ENCODE data around the gene KCNIP3.

The KCNIP3 gene

GRCh38 chr2:95311815-95312542 lies 14.8 kb downstream of the KCNIP3 start:
- Histone ChIP-seq H2BK120ac (ENCODE audit: low read depth, low read length) (no peak overlapping the region), H3K14ac (ENCODE audit: low read length) (no peak overlapping the region), H2AFZ (ENCODE audit: low read length) (no peak overlapping the region), H3K23ac (ENCODE audit: low read depth, low read length, poor library complexity) (no peak overlapping the region), H3K4ac (ENCODE audit: low read length) (no peak overlapping the region), H3K79me1 (ENCODE audit: low read depth, low read length) (no peaks in the 10 kb centered on the region), H3K9me3 (replicated peaks in 1 of 2; ENCODE audit: control insufficient read depth in 2 of 2, insufficient read depth in 1 of 2, low read depth in 1 of 2, low read length in 2 of 2) (no peaks in the 10 kb centered on the region), H3K4me3 (ENCODE audit: low read length in 2 of 2) (no peak overlapping the region), H2BK5ac (ENCODE audit: low read length) (peak overlapping the region; percentile 87), H3K4me2 (ENCODE audit: insufficient read depth, low read length, poor library complexity, severe bottlenecking) (no peak overlapping the region), H3K4me1 (ENCODE audit: control insufficient read depth in 2 of 2, insufficient read depth in 1 of 2, low read depth in 1 of 2, low read length in 2 of 2) (peaks cover 2 to 12% of the 10 kb centered on the region in 2 donors), H3K36me3 (replicated peaks in 1 of 2; ENCODE audit: control insufficient read depth in 2 of 2, insufficient read depth in 2 of 2, low read length in 2 of 2) (no peaks in the 10 kb centered on the region), H3K27me3 (ENCODE audit: control insufficient read depth in 3 of 3, insufficient read depth in 3 of 3, low read depth in 1 of 3, low read length in 3 of 3) (peaks cover 0 to 9% (median 0%) of the 10 kb centered on the region in 3 experiments), H3K9ac (ENCODE audit: low read depth, low read length, poor library complexity) (no peak overlapping the region), H3K18ac (ENCODE audit: low read length) (peak overlapping the region; percentile 62), H4K8ac (ENCODE audit: low read depth, low read length) (no peak overlapping the region), H2AK5ac (ENCODE audit: low read depth, low read length) (peak overlapping the region; percentile 66), H3K27ac (replicated peaks; ENCODE audit: low read length) (no peak overlapping the region), H2BK15ac (ENCODE audit: low read length) (no peak overlapping the region), H4K91ac (ENCODE audit: low read depth, low read length, poor library complexity) (peak overlapping the region; percentile 67), H2BK12ac (ENCODE audit: low read length) (no peak overlapping the region)
- no peak for DNase-seq (ENCODE audit: low spot score)
- WGBS, 2 donors (ENCODE audit: extremely low coverage in 2 of 2, insufficient read length in 2 of 2, insufficient replicate concordance in 1 of 2): no CpG with 5 or more reads among the region's 26 CpGs

DNA sequence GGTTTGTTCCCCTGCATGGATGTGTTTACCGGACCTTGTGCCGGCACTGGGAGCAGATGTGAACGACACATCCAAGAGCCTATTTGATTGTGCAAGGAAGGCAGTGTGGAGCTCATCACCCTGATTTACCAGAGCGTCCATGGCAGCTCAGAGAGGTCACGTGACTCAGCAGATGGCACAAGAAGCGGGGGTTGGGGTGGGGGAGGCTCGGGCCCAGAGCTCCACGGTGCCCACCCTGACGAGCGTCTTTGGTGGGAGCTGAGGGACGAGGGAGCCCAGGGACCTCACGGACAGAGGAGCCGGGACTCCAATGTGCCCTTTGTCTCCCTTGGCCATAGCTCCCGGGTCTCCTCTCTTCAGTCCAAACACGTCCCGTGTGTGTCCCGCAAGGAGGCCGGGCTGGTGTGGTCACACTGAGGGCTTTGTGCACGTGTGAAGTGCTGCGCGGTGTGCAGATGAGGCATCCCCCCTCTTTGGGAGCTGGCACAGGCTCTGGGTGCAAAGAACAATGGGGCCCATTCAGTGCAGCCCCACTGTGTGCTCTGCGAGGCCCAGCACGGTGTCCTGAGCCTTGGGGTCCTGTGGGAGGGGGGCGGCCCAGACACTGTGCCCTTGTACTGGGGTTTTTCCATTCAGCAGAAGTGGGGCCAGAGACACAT lies 15.5 kb downstream of the KCNIP3 start:
- no peak overlapping the region for H3K27ac ChIP-seq (replicated peaks; ENCODE audit: low read length)
- DNase-seq (ENCODE audit: low spot score): no peak
- peak overlapping the region; percentile 37 for H2BK15ac ChIP-seq (ENCODE audit: low read length)
- H3K9ac ChIP-seq (ENCODE audit: low read depth, low read length, poor library complexity): no peak overlapping the region
- no peaks in the 10 kb centered on the region for H3K36me3 ChIP-seq (replicated peaks in 1 of 2; ENCODE audit: control insufficient read depth in 2 of 2, insufficient read depth in 2 of 2, low read length in 2 of 2)
- H3K4me1 ChIP-seq (ENCODE audit: control insufficient read depth in 2 of 2, insufficient read depth in 1 of 2, low read depth in 1 of 2, low read length in 2 of 2): peaks cover 2 to 14% of the 10 kb centered on the region in 2 donors
- H3K14ac ChIP-seq (ENCODE audit: low read length): peak overlapping the region; percentile 17
- no peaks in the 10 kb centered on the region for H3K79me1 ChIP-seq (ENCODE audit: low read depth, low read length)
- peaks cover 0 to 12% (median 0%) of the 10 kb centered on the region in 3 experiments for H3K27me3 ChIP-seq (ENCODE audit: control insufficient read depth in 3 of 3, insufficient read depth in 3 of 3, low read depth in 1 of 3, low read length in 3 of 3)
- no peak overlapping the region for H2BK12ac ChIP-seq (ENCODE audit: low read length)
- H2AK5ac ChIP-seq (ENCODE audit: low read depth, low read length): peak overlapping the region; percentile 66
- WGBS, 2 donors (ENCODE audit: extremely low coverage in 2 of 2, insufficient read length in 2 of 2, insufficient replicate concordance in 1 of 2): no CpG with 5 or more reads among the region's 24 CpGs
- no peak overlapping the region for H4K8ac ChIP-seq (ENCODE audit: low read depth, low read length)
- H2BK5ac ChIP-seq (ENCODE audit: low read length): peak overlapping the region; percentile 87
- H3K23ac ChIP-seq (ENCODE audit: low read depth, low read length, poor library complexity): no peak overlapping the region
- no peaks in the 10 kb centered on the region for H3K9me3 ChIP-seq (replicated peaks in 1 of 2; ENCODE audit: control insufficient read depth in 2 of 2, insufficient read depth in 1 of 2, low read depth in 1 of 2, low read length in 2 of 2)
- H4K91ac ChIP-seq (ENCODE audit: low read depth, low read length, poor library complexity): no peak overlapping the region
- no peak overlapping the region for H3K4me2 ChIP-seq (ENCODE audit: insufficient read depth, low read length, poor library complexity, severe bottlenecking)
- no peak overlapping the region for H2BK120ac ChIP-seq (ENCODE audit: low read depth, low read length)
- H3K18ac ChIP-seq (ENCODE audit: low read length): peak overlapping the region; percentile 62
- H3K4ac ChIP-seq (ENCODE audit: low read length): peak overlapping the region; percentile 37
- no peak overlapping the region for H2AFZ ChIP-seq (ENCODE audit: low read length)
- H3K4me3 ChIP-seq (ENCODE audit: low read length in 2 of 2): no peak overlapping the region

- no peaks in the 10 kb centered on the region for H3K79me1 ChIP-seq (ENCODE audit: low read depth, low read length)
- H4K91ac ChIP-seq (ENCODE audit: low read depth, low read length, poor library complexity): no peak overlapping the region
- H3K36me3 ChIP-seq (replicated peaks in 1 of 2; ENCODE audit: control insufficient read depth in 2 of 2, insufficient read depth in 2 of 2, low read length in 2 of 2): no peaks in the 10 kb centered on the region
- peaks cover 2 to 14% of the 10 kb centered on the region in 2 donors for H3K4me1 ChIP-seq (ENCODE audit: control insufficient read depth in 2 of 2, insufficient read depth in 1 of 2, low read depth in 1 of 2, low read length in 2 of 2)
- H3K9me3 ChIP-seq (replicated peaks in 1 of 2; ENCODE audit: control insufficient read depth in 2 of 2, insufficient read depth in 1 of 2, low read depth in 1 of 2, low read length in 2 of 2): no peaks in the 10 kb centered on the region
- peak overlapping the region; percentile 87 for H2BK5ac ChIP-seq (ENCODE audit: low read length)
- peak overlapping the region; percentile 95 for H3K23ac ChIP-seq (ENCODE audit: low read depth, low read length, poor library complexity)
- H3K4me3 ChIP-seq (ENCODE audit: low read length in 2 of 2): no peak overlapping the region
- H2BK120ac ChIP-seq (ENCODE audit: low read depth, low read length): no peak overlapping the region
- no peak overlapping the region for H2BK12ac ChIP-seq (ENCODE audit: low read length)
- no peak overlapping the region for H4K8ac ChIP-seq (ENCODE audit: low read depth, low read length)
- H3K18ac ChIP-seq (ENCODE audit: low read length): peak overlapping the region; percentile 57
- H2AFZ ChIP-seq (ENCODE audit: low read length): no peak overlapping the region
- no peak overlapping the region for H3K27ac ChIP-seq (replicated peaks; ENCODE audit: low read length)
- peak overlapping the region; percentile 37 for H2BK15ac ChIP-seq (ENCODE audit: low read length)
- no peak overlapping the region for H3K4me2 ChIP-seq (ENCODE audit: insufficient read depth, low read length, poor library complexity, severe bottlenecking)
- DNase-seq (ENCODE audit: low spot score): no peak
- H3K14ac ChIP-seq (ENCODE audit: low read length): no peak overlapping the region
- peak overlapping the region; percentile 66 for H2AK5ac ChIP-seq (ENCODE audit: low read depth, low read length)
- H3K27me3 ChIP-seq (ENCODE audit: control insufficient read depth in 3 of 3, insufficient read depth in 3 of 3, low read depth in 1 of 3, low read length in 3 of 3): peaks cover 0 to 14% (median 0%) of the 10 kb centered on the region in 3 experiments
- H3K9ac ChIP-seq (ENCODE audit: low read depth, low read length, poor library complexity): no peak overlapping the region
- no CpG with 5 or more reads among the region's 16 CpGs for WGBS, 2 donors (ENCODE audit: extremely low coverage in 2 of 2, insufficient read length in 2 of 2, insufficient replicate concordance in 1 of 2)
- H3K4ac ChIP-seq (ENCODE audit: low read length): peak overlapping the region; percentile 37
Measured at GRCh38 chr2:95313296-95314131, 16.4 kb downstream of the KCNIP3 start.

Data from neuronal stem cell (in vitro differentiated cells).